ENCODE results near the gene OSER1. TPM values are rescaled to one million over a fixed set of nuclear protein-coding genes. Genes with fewer than 3 reads are reported as not detected.
A peak's percentile ranks its signal among the peaks of the same experiment; 100 is the strongest.

Gene OSER1
- total and polyA plus RNA-seq, 2 of the 8 experiments (the other 6 are each of a cell fraction or from before 2014, with no cell fraction given): 24.5 to 31.8 TPM

DNA sequence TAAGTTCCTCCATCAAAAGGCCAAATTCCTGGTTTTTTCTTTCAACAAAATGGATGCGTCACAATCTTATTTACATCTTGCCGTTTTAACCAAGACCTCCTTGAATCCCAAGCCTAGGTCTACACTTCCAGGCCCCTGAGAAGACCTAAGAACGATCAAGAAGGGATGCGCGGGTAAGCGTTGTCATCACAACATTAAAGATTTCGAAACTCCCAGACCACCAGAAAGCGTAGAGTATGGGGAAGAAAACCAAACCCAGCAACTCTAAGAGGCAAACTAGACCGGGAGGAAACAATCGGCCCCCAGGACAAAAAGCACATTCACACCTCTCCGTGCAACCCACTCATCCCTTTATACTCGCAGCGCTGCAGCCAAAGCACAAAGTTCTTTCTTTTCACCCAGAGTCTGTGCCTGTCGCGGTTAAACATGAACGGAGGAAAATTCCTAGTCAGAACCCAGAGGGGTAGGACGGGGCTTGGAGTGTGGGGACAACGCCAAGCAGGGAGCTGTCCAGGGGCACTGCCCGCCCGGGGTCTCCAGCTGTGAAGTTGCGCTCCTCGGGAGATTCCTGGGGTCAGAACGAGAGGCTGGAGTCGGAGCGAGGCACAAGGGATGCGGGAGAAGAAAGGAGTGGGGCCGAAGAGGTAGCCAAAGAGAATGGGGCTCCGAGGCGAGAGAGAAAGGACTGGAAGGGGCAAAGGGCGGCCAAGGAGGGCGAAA is 725 bp downstream of the OSER1 start:
- H3K79me2 ChIP-seq (ENCODE audit: control insufficient read depth in 1 of 2, insufficient read depth in 2 of 2, low read length in 2 of 2): peaks cover 11 to 58% of the 10 kb centered on the region in 2 experiments
- TF ChIP-seq CHD2 (IDR thresholded peaks at IDR 0.05; ENCODE audit: low read length) (no peak), CBX8 (IDR thresholded peaks at IDR 0.05; ENCODE audit: borderline replicate concordance, low read depth, low read length) (no peak), EP300 (IDR thresholded peaks at IDR 0.05; ENCODE audit: borderline replicate concordance in 1 of 2, low read depth in 2 of 2, low read length in 2 of 2) (no peak), SP2 (IDR thresholded peaks at IDR 0.05; ENCODE audit: low read length) (no peak), CREB1 (IDR thresholded peaks at IDR 0.05) (no peak), ASH2L (IDR thresholded peaks at IDR 0.05; ENCODE audit: low read length) (peak; percentile 46), CEBPB (IDR thresholded peaks at IDR 0.05; ENCODE audit: low read depth, low read length) (no peak)
- TF ChIP-seq, protein P1, sequence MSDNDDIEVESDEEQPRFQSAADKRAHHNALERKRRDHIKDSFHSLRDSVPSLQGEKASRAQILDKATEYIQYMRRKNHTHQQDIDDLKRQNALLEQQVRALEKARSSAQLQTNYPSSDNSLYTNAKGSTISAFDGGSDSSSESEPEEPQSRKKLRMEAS (IDR thresholded peaks at IDR 0.05): no peak

More for the DNA sequence above, 725 bp downstream of the OSER1 start:
- Histone ChIP-seq H3K79me1 (ENCODE audit: low read depth, low read length) (peaks cover 5% of the 10 kb centered on the region), H4K5ac (ENCODE audit: insufficient read length, low read depth, low read length) (peak overlapping the region; percentile 81), H3K14ac (ENCODE audit: insufficient read length) (no peak overlapping the region), H4K20me1 (replicated peaks in 1 of 2; ENCODE audit: control insufficient read depth in 1 of 2, insufficient read depth in 2 of 2, low read length in 2 of 2) (peaks cover 2 to 6% of the 10 kb centered on the region in 2 experiments), H2BK5ac (ENCODE audit: low read depth, low read length) (peak overlapping the region; percentile 86), H3K9me3 (ENCODE audit: insufficient read depth in 2 of 2, low read depth in 1 of 2, low read length in 1 of 2) (no peaks in the 10 kb centered on the region), H4K8ac (ENCODE audit: extremely low read depth, insufficient read depth, low read length) (peak overlapping the region; percentile 96; the same call in 1 of the 2 replicates), H3K18ac (ENCODE audit: extremely low read depth, low read length) (peak overlapping the region; percentile 27; the same call in 1 of the 2 replicates), H3K9ac (replicated peaks in 1 of 4; ENCODE audit: extremely low read depth in 1 of 4, low read depth in 3 of 4, low read length in 3 of 4) (peak overlapping the region; percentile 92 to 97 (median 94)), H3K4me2 (ENCODE audit: insufficient read depth in 1 of 2, low read depth in 2 of 2, low read length in 2 of 2) (peak overlapping the region; percentile 70 to 95), H3K4me3 (ENCODE audit: extremely low read depth in 1 of 4, insufficient read depth in 2 of 4, low read depth in 3 of 4, low read length in 4 of 4) (peak overlapping the region; percentile 87 to 99 (median 97)), H3K4ac (replicated peaks; ENCODE audit: insufficient read length, low read depth, low read length) (peak overlapping the region; percentile 57), H2AK5ac (ENCODE audit: low read depth, low read length) (peak overlapping the region; percentile 26), H3K23ac (ENCODE audit: insufficient read length) (no peak overlapping the region), H3K27ac (ENCODE audit: low read depth, low read length) (peak overlapping the region; percentile 91), H3K36me3 (ENCODE audit: control insufficient read depth in 2 of 4, insufficient read depth in 4 of 4, low read length in 3 of 4) (peaks cover 2 to 14% (median 11%) of the 10 kb centered on the region in 4 experiments; a peak in 5 of 8 replicates), H2BK15ac (ENCODE audit: low read length) (no peak overlapping the region), H3K27me3 (replicated peaks in 1 of 4; ENCODE audit: control insufficient read depth in 3 of 4, extremely low read depth in 1 of 4, insufficient read depth in 3 of 4, low read length in 3 of 4) (no peaks in the 10 kb centered on the region), H2BK20ac (ENCODE audit: low read length) (no peak overlapping the region), H2BK12ac (ENCODE audit: low read depth, low read length) (peak overlapping the region; percentile 69; the same call in 1 of the 2 replicates), H4K91ac (replicated peaks; ENCODE audit: insufficient read length, low read length) (no peak overlapping the region), H3K56ac (replicated peaks; ENCODE audit: insufficient read length, low read depth, low read length) (peak overlapping the region; percentile 62), H2AFZ (ENCODE audit: low read length) (0 out of 2 replicates have a peak overlapping the region, but pooled peaks have one; percentile 2), H3K4me1 (replicated peaks in 1 of 4; ENCODE audit: control insufficient read depth in 3 of 4, insufficient read depth in 4 of 4, low read length in 3 of 4) (peaks cover 1 to 6% (median 5%) of the 10 kb centered on the region in 4 experiments), H2BK120ac (replicated peaks; ENCODE audit: low read depth, low read length) (no peak overlapping the region), H3K23me2 (ENCODE audit: low read depth, low read length) (peaks cover 8% of the 10 kb centered on the region)
- WGBS, 2 experiments (ENCODE audit: extremely low coverage in 1 of 2, insufficient coverage in 1 of 2, insufficient read length in 1 of 2, insufficient replicate concordance in 2 of 2, low coverage in 1 of 2, low lambda C conversion rate in 2 of 2, missing lambda C conversion rate in 1 of 2): 3% methylated on average over 29 of the region's 31 CpGs; no CpG with 5 or more reads in 1 of the 2 experiments
- DNase-seq (ENCODE audit: low read depth in 1 of 2, low spot score in 2 of 2): peak in 1 of 2 experiments; percentile 66
- ChIA-PET CTCF (ENCODE audit: partially characterized antibody) (interaction anchor here (0.6 to 1.6 kb wide), 6 partner anchors 9 to 136 kb away, joined by 3 to 7 read pairs (median 4); no protein-coding TSS in a partner anchor), POLR2A (ENCODE audit: partially characterized antibody) (interaction anchor here (0.8 to 1.5 kb wide), 13 partner anchors 9 to 118 kb away, joined by 3 to 7 read pairs (median 3); partner anchors contain the start of genes GDAP1L1 and JPH2)
- FAIRE-seq: no peak
